GM19397 (cell line): ENCODE measurements around the gene RUNDC3A.

Experiments
- ATAC-seq: cut with Tn5 transposase; IDR thresholded peaks from one replicate; pipeline ENCODE4 v1.9.1; 2021; ENCODE audit warnings: mild to moderate bottlenecking, moderate library complexity; ENCODE audit not compliant: unreplicated experiment

The RUNDC3A gene

DNA sequence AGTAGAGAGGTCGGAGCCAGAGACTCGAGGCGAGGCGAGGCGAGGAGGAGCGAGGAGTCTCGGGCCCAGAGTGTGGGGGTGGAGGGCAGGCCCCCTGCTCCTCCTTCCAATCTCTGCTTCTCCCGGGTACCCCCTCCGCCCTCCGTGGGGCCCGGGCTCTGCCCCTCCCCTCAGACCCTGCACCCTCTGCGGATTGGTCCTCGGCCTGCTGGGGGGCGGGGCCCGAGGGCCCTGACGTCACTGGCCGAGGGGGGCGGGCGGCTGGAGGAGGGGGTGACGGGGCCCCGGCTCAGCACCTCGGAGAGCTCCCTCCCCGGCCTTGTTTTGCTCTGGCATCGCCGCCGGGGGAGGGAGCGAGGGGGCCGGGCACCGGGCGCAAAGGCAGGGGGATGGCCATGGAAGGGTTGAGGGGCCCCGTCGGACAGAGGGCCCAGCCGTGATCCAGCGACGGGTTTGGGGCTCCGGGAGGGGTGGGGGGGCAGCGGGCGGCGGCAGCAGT is at the start of gene RUNDC3A:
TSS of gene RUNDC3A (plus strand) at position 282 of the 499 bp plus-strand sequence. CDS start 232 bp downstream, outside the sequence.
- ATAC-seq = no peak

DNA sequence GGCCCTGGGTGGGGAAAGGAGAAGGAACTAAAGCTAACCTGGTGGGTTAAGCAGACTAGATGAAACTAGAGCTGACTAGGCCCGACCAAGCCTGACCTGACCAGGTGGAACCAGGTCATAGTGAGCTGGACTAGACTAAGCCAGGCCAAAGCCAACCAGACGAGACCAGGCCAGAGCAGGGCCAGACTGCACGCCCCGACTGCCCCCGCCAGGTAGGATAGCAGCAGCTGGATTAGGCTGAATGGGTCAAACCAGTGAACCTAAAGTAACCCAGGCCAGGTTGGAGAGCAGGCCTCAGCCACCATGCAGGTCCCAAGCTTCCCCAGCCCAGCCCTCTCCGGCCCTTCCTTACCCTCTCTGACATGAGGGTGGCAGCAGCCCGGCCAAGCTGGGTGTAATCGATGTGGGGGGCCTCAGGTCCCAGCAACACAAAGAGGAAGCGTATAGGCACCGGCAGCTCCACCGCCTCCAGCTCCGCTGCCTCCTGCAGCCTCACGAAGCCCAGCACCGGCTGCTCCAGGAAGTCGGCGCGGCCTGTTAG is 49.5 kb upstream of the RUNDC3A start:
- no peak for ATAC-seq

DNA sequence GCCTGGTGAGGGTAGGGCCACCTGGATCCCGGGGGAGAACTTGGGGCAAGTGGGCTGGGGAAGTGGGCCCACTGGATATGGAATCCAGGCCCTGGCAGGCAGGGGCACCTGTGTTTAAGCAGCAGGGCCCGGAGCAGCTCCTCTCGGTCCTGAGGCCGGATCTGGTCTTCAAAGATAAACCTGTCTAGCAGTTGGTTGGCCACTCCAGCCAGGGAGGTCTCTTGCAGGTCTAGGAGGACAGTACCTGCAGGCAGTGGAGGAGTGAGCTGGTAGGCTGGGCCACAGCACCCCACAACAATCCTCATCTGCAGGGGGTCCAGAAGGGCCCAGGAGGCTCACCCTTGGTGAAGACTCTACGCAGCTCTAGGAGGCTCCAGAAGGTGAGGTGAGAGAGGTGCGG is 48.1 kb upstream of the RUNDC3A start:
- ATAC-seq = no peak

DNA sequence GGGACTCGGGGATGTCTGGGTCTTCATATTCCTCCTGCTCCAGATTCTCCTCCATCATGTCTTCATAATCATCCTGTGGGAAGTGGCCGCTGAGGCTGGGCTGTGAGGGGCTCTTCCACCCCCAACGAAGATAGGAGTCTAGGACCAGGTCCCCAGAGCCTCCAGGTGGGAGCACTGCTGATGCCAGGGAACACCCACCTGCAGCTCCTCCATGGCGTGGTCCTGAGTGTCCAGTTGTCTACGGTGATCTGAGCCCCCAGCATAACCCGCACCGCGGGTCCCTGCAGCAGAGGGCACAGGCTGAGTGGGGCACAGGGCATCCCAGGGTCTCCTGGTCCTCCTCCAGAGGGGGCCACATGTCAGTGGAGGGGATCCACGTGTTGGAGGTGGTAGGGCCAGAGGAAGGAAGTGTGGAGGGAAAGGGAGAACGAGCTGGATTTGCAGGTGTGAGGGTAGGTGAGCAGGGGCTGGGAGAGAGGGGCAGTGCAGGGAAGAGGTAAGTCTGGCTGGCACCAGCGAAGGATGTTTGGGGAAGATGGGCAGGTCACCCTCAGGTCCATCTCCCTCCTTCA is 45.7 kb upstream of the RUNDC3A start:
- ATAC-seq = no peak

DNA sequence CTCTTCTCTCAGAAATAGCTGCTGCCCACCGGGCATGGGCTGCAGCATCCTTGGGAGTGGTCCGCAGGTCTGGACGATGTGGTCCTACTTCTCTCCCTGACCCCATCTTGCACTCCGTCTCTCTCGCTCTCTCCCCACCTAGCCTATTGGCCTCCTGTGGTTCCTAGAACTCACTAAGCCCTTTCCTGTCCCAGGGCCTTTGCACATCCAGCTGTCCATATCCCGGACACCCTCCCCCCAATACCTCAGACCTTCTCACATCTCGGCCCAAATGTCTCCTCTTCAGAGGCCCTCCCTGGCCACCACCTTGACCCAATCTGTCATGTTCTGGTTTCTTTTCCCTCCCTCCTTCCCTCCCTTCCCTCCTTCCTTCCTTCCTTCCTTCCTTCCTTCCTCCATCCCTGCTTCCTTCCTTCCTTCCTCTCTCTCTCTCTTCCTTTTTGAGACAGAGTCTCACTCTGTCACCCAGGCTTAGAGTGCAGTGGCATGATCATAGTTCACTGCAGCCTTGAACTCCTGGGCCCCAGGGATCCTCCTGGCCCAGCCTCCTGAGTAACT is 45.0 kb upstream of the RUNDC3A start:
- no peak for ATAC-seq

DNA sequence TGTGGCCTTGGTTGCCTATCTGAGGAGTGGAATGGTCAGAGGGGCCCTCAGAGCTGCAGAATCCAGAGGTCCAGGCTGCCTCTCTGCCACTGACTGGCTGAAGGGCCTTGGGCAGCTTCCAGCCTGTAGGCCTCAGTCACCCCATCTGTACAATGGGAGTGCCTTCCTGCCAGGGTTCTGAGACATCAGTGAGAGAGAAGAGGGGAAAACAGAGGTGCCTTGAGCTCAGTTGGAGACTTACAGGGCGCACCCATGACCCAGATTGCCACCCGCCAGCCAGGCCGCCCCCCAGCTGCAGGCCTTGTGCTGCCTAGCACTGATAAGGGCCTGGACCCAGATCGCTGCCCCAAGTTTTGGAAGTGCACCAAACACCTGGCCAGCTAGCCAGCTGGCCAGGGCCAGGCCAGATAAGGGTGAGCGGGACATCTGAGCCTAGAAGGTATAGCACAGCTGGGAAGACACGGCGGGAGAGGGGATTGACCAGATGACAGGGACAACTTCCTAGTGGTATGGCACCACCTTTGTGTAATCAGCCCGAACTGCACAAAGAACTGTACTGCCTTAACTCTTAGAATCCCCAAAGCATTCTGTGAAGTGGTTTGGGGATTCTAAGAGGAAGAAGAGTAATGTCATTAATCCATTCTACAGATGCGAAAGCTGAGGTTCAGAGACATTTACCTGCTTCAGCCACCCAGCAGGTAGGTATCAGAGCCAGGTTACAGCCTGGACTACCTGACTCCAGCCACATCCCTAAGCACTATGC is 41.8 kb upstream of the RUNDC3A start:
- ATAC-seq = no peak

DNA sequence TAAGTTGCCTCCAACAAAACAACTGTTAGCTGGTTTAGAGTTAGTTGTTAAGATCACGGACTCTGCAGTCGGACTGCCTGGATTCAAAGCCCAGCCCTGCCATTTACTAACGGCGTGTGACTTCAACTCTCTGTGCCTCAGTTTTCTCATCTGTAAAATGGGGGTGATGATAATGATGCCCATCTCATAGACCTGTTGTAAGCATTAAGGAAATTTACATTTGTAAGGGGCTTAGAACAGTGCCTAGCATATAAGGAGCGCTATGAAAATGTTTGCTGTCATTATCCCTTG is 41.3 kb upstream of the RUNDC3A start:
- ATAC-seq = no peak

DNA sequence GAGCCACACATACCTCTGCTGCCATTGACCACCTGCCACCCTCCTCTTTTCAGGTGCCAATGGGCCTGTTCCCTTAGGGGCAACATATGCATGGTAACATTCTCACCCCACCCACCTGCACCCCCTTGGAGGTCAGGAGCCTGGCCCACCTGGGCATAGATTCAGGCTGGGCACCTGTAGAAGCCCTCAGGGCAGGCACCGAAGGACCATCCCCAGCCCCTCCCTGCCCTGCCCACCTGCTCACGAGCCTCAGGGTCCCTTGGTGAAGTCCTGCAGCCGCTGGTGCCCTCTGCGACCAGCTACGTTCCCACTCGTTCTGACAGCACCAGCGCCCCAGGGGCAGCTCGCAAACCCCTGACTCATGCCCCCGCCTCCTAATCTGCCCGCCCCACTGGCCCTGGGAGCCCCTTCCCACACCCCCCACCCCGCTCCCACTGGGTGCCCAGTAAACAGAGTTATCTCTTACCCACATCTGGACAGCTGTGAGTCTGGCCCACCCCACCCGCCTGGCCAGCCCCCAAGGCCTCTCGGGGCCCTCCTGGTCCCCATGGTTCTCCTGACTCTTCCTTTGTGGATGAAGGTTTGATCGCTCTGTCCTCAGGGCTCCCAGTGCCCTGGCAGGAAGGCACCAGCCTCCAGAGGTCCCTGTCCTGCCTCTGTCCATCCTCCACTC is 40.4 kb upstream of the RUNDC3A start, which contains the start of gene SLC4A1:
TSS of gene SLC4A1 (minus strand) at position 318 of the 673 bp plus-strand sequence. CDS start 5,269 bp downstream, outside the sequence.
- no peak for ATAC-seq

DNA sequence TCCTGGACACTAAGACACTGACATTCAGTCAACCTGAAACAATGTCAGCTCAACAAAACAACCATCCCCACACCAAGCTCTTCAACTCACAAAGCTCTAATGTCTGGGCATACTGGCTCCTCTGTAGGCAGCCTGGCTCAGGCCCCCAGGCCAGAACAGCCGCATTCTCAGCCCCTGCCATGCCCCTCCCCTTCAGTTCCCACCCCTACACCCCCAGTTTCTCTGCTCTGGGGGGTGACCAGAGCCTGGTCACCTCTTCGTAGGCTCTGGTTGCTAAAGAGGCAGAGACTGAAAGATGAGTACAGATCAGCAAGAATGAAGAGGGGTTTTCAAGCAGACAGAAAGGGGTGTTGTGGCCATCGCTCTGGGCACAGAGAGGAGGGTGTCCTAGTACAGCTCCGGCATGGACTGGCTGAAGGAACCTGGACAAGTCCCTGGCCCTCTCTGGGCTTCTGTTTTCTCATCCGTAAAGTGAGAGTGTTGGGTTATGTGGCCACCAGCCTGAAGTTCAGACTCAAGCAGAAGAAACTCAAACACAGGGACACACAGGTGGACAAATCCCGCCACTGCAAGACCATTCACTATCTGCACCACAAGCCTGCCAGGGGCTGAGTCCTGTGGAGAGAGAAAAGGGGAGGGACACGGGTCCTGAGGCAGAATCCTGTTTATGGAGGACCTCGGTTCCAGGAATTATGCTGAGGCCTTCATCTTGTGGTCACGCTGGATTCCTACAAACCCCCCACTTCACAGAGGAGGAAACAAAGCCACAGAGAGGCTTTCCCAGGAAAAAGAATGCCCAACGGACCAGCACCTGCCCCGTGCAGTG is 39.5 kb upstream of the RUNDC3A start:
- no peak for ATAC-seq

DNA sequence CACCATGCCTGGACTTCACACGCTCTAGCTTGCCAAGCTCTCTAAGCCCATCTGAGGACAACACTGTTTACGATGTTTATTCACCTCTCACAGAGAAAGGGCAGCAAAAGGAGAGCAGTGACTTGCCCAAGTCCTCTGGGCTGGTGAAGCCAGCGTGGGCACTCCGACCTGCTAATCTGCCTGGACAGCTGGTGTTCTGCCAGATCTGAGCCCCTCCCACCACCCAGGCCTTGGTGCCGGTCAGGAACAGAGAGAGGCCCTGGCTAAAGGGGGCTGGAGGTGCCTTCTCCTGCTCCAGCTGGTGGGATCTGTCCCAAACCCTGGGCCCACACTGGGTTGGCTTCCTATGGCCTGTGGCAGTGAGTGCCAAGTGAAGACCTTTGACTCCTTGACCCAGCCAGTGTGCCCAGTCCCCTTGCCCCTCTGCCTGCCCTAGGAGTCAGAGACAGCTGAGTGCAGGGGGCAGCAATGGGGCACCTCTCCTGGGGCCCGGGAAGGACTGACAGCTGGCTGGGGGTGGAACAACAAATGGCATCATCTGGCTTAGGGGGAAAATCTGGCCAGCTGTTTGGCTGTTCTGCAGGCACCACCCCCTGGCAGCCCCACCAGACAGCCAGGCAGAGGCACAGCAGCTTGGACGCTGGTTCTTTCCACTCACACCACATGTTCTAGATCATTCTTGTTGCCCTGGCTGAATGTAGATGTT is 38.7 kb upstream of the RUNDC3A start:
- no peak for ATAC-seq

DNA sequence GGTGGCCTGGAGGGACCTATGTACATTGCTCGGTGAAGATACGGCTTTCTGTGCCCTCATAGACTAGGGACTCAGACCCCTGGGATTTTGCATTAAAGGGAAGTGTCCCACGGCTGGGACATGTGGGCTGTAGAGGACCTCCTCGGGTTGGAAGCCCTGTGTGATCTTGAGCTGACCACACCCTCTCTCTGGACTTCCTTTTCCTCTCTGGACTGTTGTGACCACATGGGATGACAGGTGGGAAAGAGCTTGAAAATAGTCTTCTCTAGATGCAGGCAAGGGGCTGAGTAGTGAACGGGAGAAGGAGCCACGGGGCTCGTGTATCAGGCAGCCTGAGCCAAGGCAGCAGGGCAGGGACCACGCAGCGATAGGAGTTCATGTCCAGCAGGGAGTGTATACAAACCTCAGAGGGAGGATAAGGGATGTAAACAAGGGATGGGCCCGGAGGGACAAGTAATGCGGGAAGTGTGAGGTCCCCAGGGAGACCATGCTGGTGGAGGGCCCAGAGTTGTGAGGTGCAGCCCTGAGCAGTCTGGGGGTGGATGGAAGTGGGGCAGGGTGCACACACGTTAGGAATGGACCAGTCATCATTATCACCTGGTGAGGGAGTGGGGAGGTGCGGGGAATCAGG is 36.0 kb upstream of the RUNDC3A start:
- no peak for ATAC-seq

DNA sequence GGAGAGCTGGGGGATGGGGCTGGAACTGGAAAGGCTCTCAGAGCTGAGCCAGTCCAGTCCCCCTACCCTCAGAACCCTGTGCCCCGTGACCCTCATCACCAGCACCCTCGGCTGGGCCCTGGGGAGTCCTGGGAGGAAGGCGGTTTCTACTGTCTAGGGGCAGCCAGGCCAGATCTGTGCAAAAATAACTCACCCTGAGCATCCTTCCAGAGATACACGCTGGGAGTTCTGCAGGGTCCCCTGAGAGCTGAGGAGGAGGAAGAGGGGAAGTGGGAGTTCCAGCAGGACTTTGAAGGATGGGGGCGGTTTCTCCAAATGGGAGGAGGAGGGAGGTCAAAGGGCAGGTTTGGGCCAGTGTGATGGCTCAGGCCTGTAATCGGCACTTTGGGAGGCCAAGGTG is 35.4 kb upstream of the RUNDC3A start:
- ATAC-seq = no peak

DNA sequence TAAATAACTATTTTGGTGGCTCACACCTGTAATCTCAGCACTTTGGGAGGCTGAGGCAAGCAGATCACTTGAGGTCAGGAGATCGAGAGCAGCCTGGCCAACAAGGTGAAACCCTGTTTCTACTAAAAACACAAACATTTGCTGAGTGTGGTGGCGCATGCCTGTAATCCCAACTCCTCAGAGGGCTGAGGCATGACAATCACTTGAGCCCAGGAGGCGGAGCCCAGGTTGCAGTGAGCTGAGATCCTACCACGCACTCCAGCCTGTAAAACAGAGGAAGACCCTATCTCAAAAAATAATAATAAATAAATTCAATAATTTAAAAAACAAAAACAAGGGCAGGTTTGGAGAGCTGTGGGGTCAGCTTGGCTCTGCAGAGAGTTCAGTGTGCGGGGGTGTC is 34.8 kb upstream of the RUNDC3A start:
- ATAC-seq = no peak

DNA sequence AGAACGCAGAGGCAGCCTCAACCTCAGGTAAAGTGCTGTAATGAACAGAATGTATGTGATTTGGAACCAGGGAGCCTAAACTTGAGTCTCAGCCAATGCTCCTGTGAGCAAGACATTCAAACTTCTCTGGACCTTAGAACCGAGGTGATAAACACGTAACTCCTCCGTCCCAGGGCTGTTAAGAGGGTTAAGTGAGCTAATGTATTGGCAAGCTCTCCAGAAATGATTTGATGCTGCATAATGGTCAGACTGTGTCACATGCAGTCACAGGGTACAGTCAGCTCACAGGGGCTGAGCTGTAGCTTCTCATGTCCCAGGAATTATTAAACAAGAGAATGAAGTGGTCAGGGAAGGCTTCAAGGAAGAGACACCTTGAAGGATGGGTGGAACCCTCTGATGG is 30.4 kb upstream of the RUNDC3A start:
- no peak for ATAC-seq

DNA sequence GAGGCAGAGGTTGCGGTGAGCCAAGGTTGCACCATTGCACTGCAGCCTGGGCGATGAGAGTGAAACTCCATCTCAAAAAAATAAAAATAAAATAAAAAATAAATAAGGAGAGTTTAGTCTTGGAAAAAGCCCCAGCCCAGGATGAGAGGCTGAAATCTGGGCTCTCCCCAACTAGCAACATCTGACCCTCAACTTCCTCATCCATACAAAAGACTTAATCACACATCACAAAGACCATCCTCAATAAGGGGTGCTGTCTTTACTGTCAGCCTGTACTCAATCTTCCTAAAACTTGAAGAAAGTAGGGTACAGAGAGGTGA is 29.1 kb upstream of the RUNDC3A start:
- ATAC-seq = no peak

DNA sequence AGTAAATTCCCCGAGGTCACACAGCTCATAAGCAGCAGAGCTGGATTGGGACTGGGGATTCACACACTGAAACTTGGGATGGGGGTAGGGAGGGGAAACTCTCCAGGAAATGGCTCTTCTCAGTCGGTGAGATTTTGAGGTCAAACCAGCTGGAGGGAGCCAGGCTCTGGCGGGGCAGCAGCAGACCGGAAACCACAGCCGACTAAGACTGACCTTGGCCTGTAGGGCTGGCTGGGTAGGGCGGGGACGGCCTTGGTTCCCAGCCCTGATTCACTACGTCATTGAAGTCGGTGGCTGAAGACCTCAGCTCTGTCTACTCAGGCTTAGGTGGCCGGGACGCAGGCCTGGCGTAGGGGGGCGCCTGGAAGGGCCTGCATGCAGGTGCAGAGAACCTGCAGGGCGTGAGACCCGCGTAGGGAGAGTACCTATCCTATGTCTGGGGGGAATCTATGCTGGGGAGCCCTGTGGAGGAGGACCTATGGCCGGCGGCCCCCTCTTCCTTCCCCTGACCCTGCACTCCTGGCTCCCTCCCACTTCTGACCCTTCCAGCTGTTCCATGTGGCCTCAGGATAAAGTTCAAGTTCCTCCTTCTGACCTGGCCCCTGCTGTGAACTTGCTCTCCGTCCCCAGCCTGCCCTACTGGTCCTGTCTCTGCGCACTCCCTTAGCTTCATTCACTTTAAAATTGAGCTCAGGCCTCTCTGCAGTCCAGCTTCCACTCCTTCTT is 28.6 kb upstream of the RUNDC3A start:
- ATAC-seq = peak; percentile 68

DNA sequence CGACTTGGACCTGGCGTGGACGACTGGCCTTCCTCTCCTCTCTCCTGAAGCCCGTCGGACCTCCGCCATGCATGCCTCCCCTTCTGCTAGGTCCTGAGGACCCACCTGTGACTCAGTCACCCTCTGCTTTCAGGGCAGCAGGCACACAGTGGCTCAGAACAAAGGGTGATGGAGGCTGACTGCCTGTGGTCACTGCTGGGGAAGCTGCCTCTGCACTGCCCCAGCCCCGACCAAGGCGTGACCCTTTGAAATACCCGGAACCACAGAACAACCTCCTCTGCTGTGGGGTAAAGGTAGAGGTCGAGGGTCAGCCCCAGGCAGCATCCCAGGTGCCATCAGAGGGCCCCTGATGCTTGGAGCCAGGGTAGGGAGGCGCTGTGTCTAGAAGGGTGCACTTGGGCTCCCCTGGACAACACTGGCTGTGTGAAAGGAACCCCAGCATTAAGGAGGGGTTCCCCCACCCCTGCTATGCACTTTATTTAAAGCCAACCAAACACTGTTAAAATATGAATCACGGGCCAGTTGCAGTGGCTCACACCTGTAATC is 27.9 kb upstream of the RUNDC3A start:
- ATAC-seq = no peak

DNA sequence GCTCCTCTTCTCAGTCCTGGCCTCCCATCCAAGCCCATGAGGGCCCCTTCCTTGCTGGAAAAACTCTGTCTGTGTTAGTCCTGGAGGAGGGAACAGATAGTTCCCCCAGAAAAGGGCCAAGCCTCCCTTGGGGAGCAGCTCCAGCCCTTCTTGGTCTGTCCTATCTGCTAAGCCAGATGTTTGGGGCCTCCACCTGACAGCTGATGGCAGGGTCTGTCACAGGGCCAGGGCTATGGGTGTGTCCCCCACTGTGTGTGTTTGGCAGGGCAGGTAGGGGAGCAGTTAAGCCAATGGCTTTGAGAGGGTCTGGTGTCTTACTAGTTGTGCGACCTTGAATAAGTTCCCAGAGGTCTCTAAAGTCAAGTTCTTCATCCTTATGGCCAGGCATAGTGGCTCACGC is 26.8 kb upstream of the RUNDC3A start:
- ATAC-seq = no peak

DNA sequence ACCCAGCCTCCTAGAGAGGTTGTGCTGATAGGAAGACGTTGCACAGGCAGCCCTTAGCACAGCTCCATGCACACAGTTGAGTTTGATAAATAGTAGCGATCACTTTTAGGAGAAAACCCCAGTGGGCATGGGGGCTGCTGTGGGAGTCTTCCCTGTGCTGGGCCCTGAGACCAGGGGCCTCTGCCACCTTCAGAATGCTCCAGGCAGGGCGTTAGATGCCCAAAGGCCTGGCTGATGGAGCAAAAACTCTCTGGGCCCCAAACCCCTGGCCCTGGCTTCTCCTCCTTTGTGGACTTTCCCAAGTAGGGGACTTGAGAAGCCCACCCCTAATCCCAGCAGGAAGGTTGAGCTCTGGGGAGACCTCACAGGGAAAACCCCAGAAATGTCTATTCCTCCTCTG is 26.1 kb upstream of the RUNDC3A start:
- no peak for ATAC-seq
